HG03097 (cell line): ENCODE results near the gene PLEKHA5.
"Not testable (repeated sequence)": the region's sequence is repeated elsewhere in the genome, so short reads cannot be mapped to it uniquely, and the experiment has no call there.

Source experiments
- ATAC-seq: cut with Tn5 transposase; IDR thresholded peaks from one replicate; pipeline ENCODE4 v1.9.1; 2021; ENCODE audit not compliant: unreplicated experiment, low FRiP score

The PLEKHA5 gene

DNA sequence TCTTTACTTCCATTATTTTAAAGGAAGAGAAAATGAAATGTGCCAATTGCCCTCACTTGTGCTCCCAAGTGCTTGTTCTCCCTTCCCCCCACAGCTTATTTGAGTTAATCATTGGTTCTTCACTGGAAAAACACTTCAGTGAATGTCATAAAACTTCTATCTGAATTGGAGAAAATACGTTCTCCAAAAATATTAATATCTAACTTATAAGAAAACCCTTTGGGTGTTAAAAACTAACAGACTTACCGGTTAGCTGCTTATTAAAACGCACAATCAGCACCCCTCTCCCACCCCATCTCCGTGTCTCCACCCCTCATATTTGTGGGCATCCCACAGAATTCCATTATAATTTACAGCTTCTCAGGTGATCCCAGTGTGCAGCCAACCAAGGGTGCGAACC is 31.7 kb downstream of the PLEKHA5 start:
- ATAC-seq, result no peak

- no peak for ATAC-seq
Measured at GRCh38 chr12:19165451-19165850, 35.9 kb downstream of the PLEKHA5 start.

DNA sequence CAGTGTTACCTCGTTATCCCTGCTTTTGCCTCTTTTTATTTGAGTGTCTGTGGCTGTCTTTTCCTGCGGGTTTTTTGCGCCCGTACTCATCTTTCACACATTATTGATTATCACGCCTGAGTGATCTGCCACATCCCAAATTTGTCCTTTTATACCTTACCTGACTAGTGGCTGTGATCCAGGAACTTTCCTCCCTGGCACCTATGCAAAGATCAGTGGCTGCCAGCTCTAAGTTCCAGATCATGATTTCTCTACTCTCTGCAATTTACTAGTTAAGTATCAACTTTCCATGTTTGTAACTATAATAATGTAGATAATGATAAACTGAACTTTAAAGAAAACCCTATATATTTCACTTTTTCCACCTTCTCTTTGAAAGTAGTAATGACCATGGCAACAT is 36.9 kb downstream of the PLEKHA5 start:
- ATAC-seq, result no peak

- no peak for ATAC-seq
Measured at GRCh38 chr12:19166956-19167355, 37.4 kb downstream of the PLEKHA5 start.

DNA sequence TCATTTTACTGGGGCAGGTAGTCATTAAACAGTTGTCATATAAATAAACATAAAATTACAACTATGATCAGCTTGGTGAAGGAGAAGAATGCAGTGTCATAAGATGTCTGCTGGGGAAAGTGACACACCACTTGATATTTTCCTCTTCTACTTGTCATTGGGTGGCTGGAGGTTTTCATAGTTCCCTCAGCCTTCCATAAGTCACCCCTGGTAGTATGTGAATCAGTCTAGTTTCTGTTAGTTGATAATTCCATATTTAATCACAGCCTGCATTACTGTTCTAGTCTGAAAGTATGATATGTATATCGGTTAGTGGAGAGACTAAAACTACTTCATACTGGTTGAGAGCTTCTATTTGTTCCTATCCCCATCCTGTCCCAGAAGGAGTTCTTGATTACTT is 38.2 kb downstream of the PLEKHA5 start:
- no peak for ATAC-seq

- no peak for ATAC-seq
Measured at GRCh38 chr12:19168644-19169043, 39.1 kb downstream of the PLEKHA5 start.

GRCh38 chr12:19169222-19169621 is 39.7 kb downstream of the PLEKHA5 start:
- ATAC-seq, result no peak

DNA sequence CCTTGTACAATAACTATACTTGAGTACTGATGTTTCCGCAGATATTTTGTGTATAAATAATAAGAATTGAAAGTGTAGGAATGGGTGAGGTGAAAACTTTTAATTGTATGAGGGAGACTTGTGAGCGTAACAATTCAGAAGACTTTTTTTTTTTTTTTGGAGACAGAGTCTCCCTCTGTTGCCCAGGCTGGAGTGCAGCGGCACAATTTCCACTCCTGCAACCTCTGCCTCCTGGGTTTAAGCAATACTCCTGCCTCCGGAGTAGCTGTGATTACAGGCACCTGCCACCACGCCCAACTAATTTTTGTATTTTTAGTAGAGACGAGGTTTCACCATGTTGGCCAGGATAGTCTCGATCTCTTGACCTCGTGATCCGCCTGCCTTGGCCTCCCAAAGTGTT is 40.8 kb downstream of the PLEKHA5 start:
- ATAC-seq, result not testable (repeated sequence)

DNA sequence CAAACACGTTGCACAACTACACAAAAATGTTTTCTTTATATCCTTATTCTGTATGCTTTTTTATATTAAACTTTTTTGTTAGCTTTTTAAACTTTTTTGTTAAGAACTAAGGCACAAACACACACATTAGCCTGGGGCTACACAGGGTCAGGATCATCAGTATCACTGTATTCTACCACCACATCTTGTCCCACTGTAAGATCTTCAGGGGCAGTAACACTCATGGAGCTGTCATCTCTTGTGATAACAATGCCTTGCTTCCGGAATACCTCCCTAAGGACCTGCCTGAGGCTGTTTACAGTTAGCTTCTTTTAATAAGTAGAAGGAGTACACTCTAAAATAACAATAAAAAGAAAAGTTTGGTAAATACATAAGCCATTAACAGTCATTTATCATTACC is 42.2 kb downstream of the PLEKHA5 start:
- no peak for ATAC-seq

DNA sequence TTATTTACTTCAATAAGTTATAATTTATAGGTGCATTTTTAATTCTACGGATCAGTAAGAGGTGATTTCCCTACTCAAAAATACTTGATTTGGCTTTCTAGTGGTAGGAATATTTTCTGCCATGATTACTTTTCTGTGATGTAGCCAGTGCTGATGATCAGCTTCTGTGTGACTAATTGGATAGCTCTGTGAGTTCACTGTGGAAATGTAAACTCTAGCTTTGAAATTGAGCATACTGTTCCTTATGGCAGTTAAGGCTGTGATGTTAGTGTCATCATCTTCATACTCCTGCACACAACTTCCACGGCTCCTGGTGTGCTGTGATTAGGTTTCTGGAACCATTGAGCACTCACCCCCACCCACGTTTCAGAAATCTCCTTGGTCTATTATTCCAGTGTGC is 48.2 kb downstream of the PLEKHA5 start:
- no peak for ATAC-seq

DNA sequence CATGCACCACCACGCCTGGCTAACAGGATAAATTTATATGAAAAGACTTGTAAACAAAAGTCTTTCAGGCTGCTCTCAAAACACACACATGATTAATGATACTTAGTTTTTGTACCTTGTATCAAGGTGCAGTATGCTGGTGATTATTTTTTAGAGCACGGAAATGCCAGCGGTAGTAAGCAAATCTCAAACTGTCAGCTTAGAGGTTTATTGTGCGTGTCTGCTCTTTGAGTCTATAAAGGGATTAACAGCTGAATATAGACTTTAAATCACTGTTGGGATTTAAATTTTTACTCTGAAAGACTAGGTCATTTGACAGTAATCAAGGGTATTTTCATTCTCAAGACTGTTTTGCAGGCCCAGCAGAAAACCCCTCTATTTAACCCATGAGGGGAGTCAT is 50.5 kb downstream of the PLEKHA5 start:
- ATAC-seq, result no peak

- ATAC-seq, result no peak
Measured at GRCh38 chr12:19181666-19182426, 52.3 kb downstream of the PLEKHA5 start.

DNA sequence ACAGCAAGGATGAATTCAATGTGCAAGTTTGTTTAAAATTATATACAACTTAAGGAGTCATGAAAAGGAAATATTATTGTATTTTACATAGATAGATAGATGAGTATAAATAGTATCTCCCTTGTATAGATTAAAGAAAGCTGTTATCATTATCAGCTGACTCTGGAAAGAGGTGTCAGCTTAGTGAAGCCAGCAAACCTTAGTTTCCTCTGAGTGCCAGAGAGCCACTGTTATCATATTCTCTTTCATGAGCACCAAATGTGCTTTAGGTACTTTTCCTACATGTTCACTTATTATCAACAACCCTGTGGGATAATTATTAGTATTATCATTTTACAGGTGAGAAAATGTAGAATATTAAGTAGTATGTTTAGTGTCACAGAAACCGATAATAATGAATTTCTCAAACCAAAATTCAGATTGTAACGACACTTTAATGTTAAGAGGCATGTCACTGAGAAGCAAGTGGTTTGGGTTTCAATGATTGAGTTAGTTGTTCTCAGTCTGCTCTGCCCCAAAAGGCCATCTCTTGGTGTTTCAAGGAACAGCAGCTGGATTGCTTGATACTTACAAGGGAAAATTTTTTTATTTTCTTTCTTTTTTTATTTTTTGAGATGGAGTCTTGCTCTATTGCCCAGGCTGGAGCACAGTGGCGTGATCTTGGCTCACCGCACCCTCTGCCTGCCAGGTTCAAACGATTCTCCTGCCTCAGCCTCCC is 53.7 kb downstream of the PLEKHA5 start:
- no peak for ATAC-seq

DNA sequence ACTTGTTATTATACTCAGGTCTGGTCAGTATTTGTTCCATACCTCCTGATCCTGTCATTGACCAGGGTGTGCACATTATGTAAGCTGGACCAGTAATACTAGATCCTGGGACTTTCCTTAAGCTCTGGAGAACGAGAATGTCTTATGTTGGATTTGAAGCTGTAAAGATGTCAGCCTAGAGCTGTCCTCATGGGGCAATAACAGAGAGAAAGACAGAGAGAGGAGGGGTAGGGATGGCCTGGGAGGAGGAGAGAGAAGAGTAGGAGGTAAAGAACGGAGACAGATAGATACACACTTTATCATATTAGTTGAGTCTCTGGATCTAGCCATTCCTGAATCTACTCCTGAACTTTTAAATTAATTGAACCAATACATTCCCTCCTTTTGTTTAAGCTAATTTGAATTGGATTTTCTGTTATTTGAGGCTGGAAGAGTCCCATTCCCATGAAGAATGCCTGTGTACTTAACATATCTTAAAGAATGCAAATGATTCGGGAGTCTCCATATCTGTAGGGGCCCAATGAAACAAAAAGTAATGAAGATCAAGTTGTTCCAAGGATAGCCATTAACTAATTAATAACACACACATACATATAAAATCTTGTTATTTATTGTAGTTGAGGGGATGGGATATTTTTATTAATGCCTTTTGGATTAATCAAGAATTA is 55.9 kb downstream of the PLEKHA5 start:
- ATAC-seq, result no peak

- no peak for ATAC-seq
Measured at GRCh38 chr12:19186722-19187661, 57.5 kb downstream of the PLEKHA5 start.

DNA sequence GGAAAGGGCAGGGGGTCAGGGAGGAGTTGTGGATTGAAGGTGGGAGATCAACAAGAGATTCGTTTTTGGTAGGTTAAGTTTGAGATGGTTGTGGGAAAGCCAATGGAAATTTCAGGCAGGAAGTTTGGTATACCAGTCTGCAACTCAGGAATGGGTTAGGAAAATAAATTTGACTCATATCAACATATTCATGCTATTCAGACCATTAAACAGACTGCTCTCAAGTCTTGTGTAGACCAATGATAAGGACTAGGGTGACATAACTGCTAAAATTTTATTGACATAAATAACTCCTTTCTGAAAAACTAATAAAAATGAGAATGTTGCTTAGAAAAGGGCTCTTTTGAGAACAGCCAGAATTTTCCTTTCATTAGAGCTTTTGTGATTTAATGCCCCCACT is 60.0 kb downstream of the PLEKHA5 start:
- ATAC-seq, result no peak

DNA sequence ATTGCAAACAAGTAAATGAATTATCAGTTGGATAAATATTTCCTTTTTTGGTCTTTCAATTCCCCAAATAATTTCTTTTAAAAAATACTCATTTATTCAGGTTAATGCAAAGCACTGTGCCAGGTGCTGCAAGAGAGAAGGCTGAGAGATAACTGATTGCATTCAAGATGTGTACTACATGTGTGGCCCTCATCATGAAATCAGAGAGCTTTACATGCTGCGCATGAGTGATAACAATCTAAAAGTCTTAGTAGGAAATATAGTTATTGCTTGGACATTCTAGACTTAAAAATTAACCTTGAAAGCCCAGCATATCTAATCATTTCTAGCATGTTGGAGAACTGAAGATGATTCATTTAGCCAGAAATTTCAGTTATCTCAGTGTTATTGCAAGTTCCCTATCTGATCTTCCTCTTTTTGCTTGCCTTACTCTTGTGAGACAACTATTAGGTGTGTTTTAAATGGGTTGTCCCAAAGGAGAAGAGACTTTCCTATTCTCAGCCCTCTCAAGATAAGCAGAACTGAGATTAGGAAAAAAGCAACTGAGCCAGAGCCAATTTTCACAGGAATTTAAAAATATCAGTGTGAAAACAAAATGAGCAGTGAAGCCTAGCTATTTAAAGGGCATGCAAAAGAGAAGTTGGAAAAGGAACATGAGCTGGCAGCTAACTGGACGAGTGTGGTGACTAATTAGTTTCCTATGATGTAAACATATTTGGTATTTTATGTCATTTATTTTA is 60.9 kb downstream of the PLEKHA5 start:
- no peak for ATAC-seq

- ATAC-seq, result no peak
Measured at GRCh38 chr12:19191089-19191488, 61.6 kb downstream of the PLEKHA5 start.

DNA sequence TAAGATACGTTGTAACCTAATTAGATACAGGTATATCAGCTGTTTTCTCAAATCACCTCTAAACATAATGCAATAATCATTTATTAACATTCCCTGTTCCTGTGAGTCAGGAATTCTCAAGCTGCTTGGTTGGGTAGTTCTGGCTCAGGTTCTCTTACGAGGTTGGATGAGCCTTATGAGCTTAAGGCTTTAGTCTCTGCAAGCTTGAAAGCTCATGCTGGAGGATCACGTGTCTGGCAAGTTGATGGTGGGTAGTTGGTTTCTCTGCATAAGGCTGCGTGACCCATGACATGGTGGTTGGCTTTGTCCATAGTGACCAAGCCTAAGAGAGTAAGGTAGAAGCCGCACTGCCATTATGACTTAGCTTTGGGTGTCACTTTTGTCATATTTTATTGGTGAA is 62.0 kb downstream of the PLEKHA5 start:
- ATAC-seq, result no peak

GRCh38 chr12:19192710-19193109 is 63.2 kb downstream of the PLEKHA5 start:
- no peak for ATAC-seq
